Measurements from ENCODE around the gene MYO18A.

- TF ChIP-seq YY1 (IDR thresholded peaks at IDR 0.05; ENCODE audit: insufficient read depth, insufficient read length) (no peak), ZNF274 (IDR thresholded peaks at IDR 0.05; ENCODE audit: low read depth, low read length) (no peak), SUZ12 (IDR thresholded peaks at IDR 0.05; ENCODE audit: extremely low read depth, insufficient read depth, insufficient read length) (no peak)
Observed at GRCh38 chr17:29048440-29049368, 131.5 kb downstream of the MYO18A start.
